UCSD-AML1 (cell line): ENCODE results near the gene NRN1L.
A peak's percentile ranks its signal among the peaks of the same experiment; 100 is the strongest.
"Not testable (repeated sequence)": the region's sequence is repeated elsewhere in the genome, so short reads cannot be mapped to it uniquely, and the experiment has no call there.

Source experiments
- DNase-seq: peaks from one replicate; lab custom pipeline; 2025; ENCODE audit not compliant: unreplicated experiment; lab: John Stamatoyannopoulos, UW

Gene NRN1L

GRCh38 chr16:67860589-67861398, 23.9 kb upstream of the NRN1L start:
- DNase-seq: no peak

GRCh38 chr16:67861877-67862276, 22.8 kb upstream of the NRN1L start:
- no peak for DNase-seq

- no peak for DNase-seq
Measured at GRCh38 chr16:67862623-67863583, 21.8 kb upstream of the NRN1L start.

GRCh38 chr16:67864044-67864443, 20.6 kb upstream of the NRN1L start:
- DNase-seq: not testable (repeated sequence)

- DNase-seq: no peak
Measured at GRCh38 chr16:67864594-67864993, 20.1 kb upstream of the NRN1L start.

GRCh38 chr16:67865318-67865717, 19.4 kb upstream of the NRN1L start:
- peak; percentile 40 for DNase-seq

- no peak for DNase-seq
Measured at GRCh38 chr16:67868290-67868689, 16.4 kb upstream of the NRN1L start.

GRCh38 chr16:67869653-67870052, 15.0 kb upstream of the NRN1L start:
- DNase-seq: no peak

- DNase-seq: no peak
Measured at GRCh38 chr16:67871256-67871655, 13.4 kb upstream of the NRN1L start.

GRCh38 chr16:67872131-67872630, 12.5 kb upstream of the NRN1L start:
- peak; percentile 31 for DNase-seq

- peak; percentile 85 for DNase-seq
Measured at GRCh38 chr16:67872631-67873434, 11.9 kb upstream of the NRN1L start, which contains the start of gene EDC4. EDC4 (plus strand) TSS chr16:67873052; CDS start chr16:67873262, 210 bp downstream.

- no peak for DNase-seq
Measured at GRCh38 chr16:67873435-67874370, 11.0 kb upstream of the NRN1L start.

GRCh38 chr16:67874372-67874771, 10.3 kb upstream of the NRN1L start:
- DNase-seq: no peak

- DNase-seq: no peak
Measured at GRCh38 chr16:67877064-67877463, 7.6 kb upstream of the NRN1L start.

- DNase-seq: no peak
Measured at GRCh38 chr16:67878232-67878631, 6.5 kb upstream of the NRN1L start.

- no peak for DNase-seq
Measured at GRCh38 chr16:67878846-67879245, 5.8 kb upstream of the NRN1L start.

GRCh38 chr16:67879462-67879861, 5.2 kb upstream of the NRN1L start:
- no peak for DNase-seq

GRCh38 chr16:67879936-67880335, 4.7 kb upstream of the NRN1L start:
- no peak for DNase-seq

- no peak for DNase-seq
Measured at GRCh38 chr16:67880584-67880983, 4.1 kb upstream of the NRN1L start.
